GM12801 (cell line): ENCODE results near the gene ELF5.

ENCODE experiments used
- CTCF ChIP-seq: IDR thresholded peaks from one replicate; pipeline ENCODE4 v1.5.1; 2011; ENCODE audit warnings: control low read depth; ENCODE audit not compliant: insufficient read length; ENCODE audit errors: extremely low read depth

Gene ELF5

GRCh38 chr11:34478845-34479663 is 34.5 kb downstream of the ELF5 start:
- no peak for TF ChIP-seq CTCF

- TF ChIP-seq CTCF: no peak
These were observed 36.7 kb downstream of the ELF5 start for GRCh38 chr11:34476849-34477248.

GRCh38 chr11:34475656-34476055 is 37.9 kb downstream of the ELF5 start:
- TF ChIP-seq CTCF: no peak

- no peak for TF ChIP-seq CTCF
These were observed 39.9 kb downstream of the ELF5 start for GRCh38 chr11:34473603-34474169.

- TF ChIP-seq CTCF: no peak
These were observed 45.3 kb downstream of the ELF5 start for GRCh38 chr11:34468209-34468841.

- no peak for TF ChIP-seq CTCF
These were observed 46.6 kb downstream of the ELF5 start for GRCh38 chr11:34466802-34467488.

- TF ChIP-seq CTCF: no peak
These were observed 49.0 kb downstream of the ELF5 start for GRCh38 chr11:34464591-34465051.
